ENCODE data around the gene UTS2R.

UTS2R gene

DNA sequence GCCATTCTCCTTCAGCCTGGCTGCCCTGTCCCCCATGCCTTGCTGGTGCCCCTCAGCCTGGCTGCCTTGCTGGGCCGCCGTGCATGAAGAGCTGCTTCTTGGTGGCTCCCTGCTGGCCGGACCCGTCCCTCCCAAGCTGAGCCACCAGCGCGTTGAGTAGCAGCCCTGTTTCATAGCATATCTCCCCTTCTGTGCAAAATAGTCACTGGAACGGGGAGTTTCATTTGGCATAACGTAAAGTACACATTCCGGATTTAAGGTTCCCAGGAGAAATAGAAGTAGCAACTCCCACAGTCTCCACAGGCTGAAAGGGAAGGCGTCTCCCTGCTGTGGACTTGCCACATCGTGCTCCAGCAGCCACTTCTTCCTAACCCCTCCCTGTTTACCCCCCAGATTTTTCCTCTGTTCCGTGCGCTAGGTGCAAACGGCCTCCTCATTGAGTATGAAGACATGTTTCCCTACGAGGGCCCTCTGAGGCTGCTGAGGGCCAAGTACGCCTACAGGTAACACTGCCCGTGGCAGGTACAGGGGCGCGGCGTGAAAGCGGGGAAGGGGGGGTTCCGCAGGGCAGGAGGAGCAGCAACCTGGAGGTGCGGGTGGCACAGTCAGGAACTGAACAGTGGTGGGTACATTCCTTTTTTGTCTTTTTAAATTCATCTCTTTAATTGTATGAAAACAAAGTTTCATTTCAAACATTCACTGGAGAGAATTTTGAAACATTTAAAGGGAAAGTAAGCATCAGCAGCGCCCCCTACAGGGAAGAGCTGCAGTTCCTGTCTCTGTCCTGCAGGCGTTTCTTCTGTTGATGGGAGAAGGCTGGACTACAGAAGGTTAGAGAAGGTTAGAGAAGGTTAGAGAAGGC, 52.7 kb downstream of the UTS2R start:
- DNase-seq (ENCODE audit: insufficient read length, low spot score) = no peak
- TF ChIP-seq PAX5 (IDR thresholded peaks at IDR 0.05; ENCODE audit: insufficient read depth, low read length, severe bottlenecking) (no peak), POLR2AphosphoS5 (IDR thresholded peaks at IDR 0.05; ENCODE audit: low read depth, low read length) (no peak), SPI1 (IDR thresholded peaks at IDR 0.05; ENCODE audit: low read depth, low read length) (no peak), TAF1 (IDR thresholded peaks at IDR 0.05; ENCODE audit: low read depth, low read length) (no peak), POLR2A (IDR thresholded peaks at IDR 0.05; ENCODE audit: low read depth, low read length) (no peak), POU2F2 (IDR thresholded peaks at IDR 0.05; ENCODE audit: low read depth, low read length) (no peak)
- FAIRE-seq = no peak

DNA sequence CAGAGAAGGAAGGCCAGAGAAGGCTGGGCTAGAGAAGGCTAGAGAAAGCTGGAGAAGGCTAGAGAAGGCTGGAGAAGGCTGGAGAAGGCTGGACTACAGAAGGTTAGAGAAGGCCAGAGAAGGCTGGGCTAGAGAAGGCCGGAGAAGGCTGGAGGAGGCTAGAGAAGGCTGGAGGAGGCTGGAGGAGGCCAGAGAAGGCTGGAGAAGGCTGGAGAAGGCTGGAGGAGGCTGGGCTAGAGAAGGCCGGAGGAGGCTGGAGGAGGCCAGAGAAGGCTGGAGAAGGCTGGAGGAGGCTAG, 53.2 kb downstream of the UTS2R start:
- no peak for FAIRE-seq
- no peak for TF ChIP-seq POLR2A (IDR thresholded peaks at IDR 0.05; ENCODE audit: low read depth, low read length)
- no peak for TF ChIP-seq PAX5 (IDR thresholded peaks at IDR 0.05; ENCODE audit: insufficient read depth, low read length, severe bottlenecking)
- no peak for TF ChIP-seq SPI1 (IDR thresholded peaks at IDR 0.05; ENCODE audit: low read depth, low read length)
- no peak for TF ChIP-seq TAF1 (IDR thresholded peaks at IDR 0.05; ENCODE audit: low read depth, low read length)
- TF ChIP-seq POLR2AphosphoS5 (IDR thresholded peaks at IDR 0.05; ENCODE audit: low read depth, low read length) = no peak
- no peak for TF ChIP-seq POU2F2 (IDR thresholded peaks at IDR 0.05; ENCODE audit: low read depth, low read length)
- no peak for DNase-seq (ENCODE audit: insufficient read length, low spot score)

All from GM12891 (cell line).